SK-N-SH (cell line): ENCODE results near the gene C13orf46. TPM values are rescaled to one million over a fixed set of nuclear protein-coding genes. Genes with fewer than 3 reads are reported as not detected.

ENCODE experiments used
- CTCF ChIA-PET: fragments of 300-600, 350-600 bp; formaldehyde crosslinking; extraction: SDS; loops from one replicate; lab custom pipeline; 2021; lab: Yijun Ruan, JAX
- POLR2A ChIA-PET: fragments of 350-600 bp; sonication (Branson Sonifier 250); formaldehyde crosslinking; extraction: SDS; loops from one replicate; lab custom pipeline; 2020; ENCODE audit warnings: antibody characterized with exemption, inconsistent platforms; lab: Yijun Ruan, JAX
- DNase-seq: peaks from one replicate; pipeline ENCODE4 v3.0.0; 2012
- H2AFZ ChIP-seq: fragments of 200-600 bp; sonication (generic); 2 replicates; pipeline ENCODE4 v1.8.1; 2016; ENCODE audit warnings: antibody characterized with exemption, mild to moderate bottlenecking, low read depth
- H3F3A ChIP-seq: fragments of 200-600 bp; sonication (generic); replicated peaks from 2 replicates; pipeline ENCODE3; 2016; ENCODE audit warnings: antibody characterized with exemption, mild to moderate bottlenecking; ENCODE audit not compliant: insufficient read depth
- H3K27ac ChIP-seq, 2 experiments: fragments of 200-500 bp in 1 of 2; fragments of 200-600 bp in 1 of 2; sonication (Bioruptor generic) in 1 of 2; sonication (generic), shearing (Covaris generic) in 1 of 2; 2 replicates each; pipeline versions ENCODE4 v1.5.1 to v1.6.1; 2014 to 2016; ENCODE audit warnings: low read depth in 2 of 2, inconsistent platforms in 1 of 2, low read length in 1 of 2, mild to moderate bottlenecking in 1 of 2, mixed read lengths in 1 of 2
- H3K27me3 ChIP-seq: fragments of 200-600 bp; sonication (generic), shearing (Covaris generic); 2 replicates; pipeline ENCODE4 v1.6.1; 2016; ENCODE audit warnings: mixed run types; ENCODE audit not compliant: insufficient read depth
- H3K36me3 ChIP-seq, 2 experiments: fragments of 200-500 bp in 1 of 2; fragments of 200-600 bp in 1 of 2; sonication (Bioruptor generic) in 1 of 2; sonication (generic) in 1 of 2; replicated peaks in 1 of 2; 2 replicates each; pipeline versions ENCODE3 to v1.5.1; 2014 to 2016; ENCODE audit warnings: low read length in 1 of 2, mild to moderate bottlenecking in 1 of 2; ENCODE audit not compliant: insufficient read depth in 2 of 2, control insufficient read depth in 1 of 2
- H3K4me1 ChIP-seq, 2 experiments: fragments of 200-500 bp in 1 of 2; fragments of 200-600 bp in 1 of 2; sonication (Bioruptor generic) in 1 of 2; sonication (generic), shearing (Covaris generic) in 1 of 2; 2 replicates each; pipeline versions ENCODE4 v1.5.1 to v1.6.1; 2014 to 2016; ENCODE audit warnings: low read depth in 1 of 2, low read length in 1 of 2, mixed run types in 1 of 2; ENCODE audit not compliant: insufficient read depth in 2 of 2, control insufficient read depth in 1 of 2
- H3K4me2 ChIP-seq: fragments of 200-600 bp; sonication (generic), shearing (Covaris generic); 2 replicates; pipeline ENCODE4 v1.6.1; 2017; ENCODE audit warnings: mixed run types
- H3K4me3 ChIP-seq, 2 experiments: fragments of 200-500 bp in 1 of 2; fragments of 200-600 bp in 1 of 2; sonication (Bioruptor generic) in 1 of 2; sonication (generic), shearing (Covaris generic) in 1 of 2; 2 replicates each; pipeline versions ENCODE4 v1.5.1 to v1.8.1; 2014 to 2016; ENCODE audit warnings: low read depth in 2 of 2, inconsistent platforms in 1 of 2, low read length in 1 of 2, mild to moderate bottlenecking in 1 of 2, mixed read lengths in 1 of 2, moderate library complexity in 1 of 2
- H3K79me2 ChIP-seq: fragments of 200-600 bp; sonication (generic); 2 replicates; pipeline ENCODE4 v1.8.1; 2017; ENCODE audit warnings: mild to moderate bottlenecking; ENCODE audit not compliant: insufficient read depth
- H3K9ac ChIP-seq: fragments of 200-600 bp; sonication (generic); 2 replicates; pipeline ENCODE4 v1.6.1; 2017; ENCODE audit warnings: mixed run types
- H3K9me2 ChIP-seq: fragments of 200-600 bp; sonication (generic); 2 replicates; pipeline ENCODE4 v1.6.1; 2017; ENCODE audit warnings: mixed run types
- H3K9me3 ChIP-seq: fragments of 200-600 bp; sonication (generic); 2 replicates; pipeline ENCODE4 v1.6.1; 2017; ENCODE audit warnings: mixed run types, mild to moderate bottlenecking, moderate library complexity
- H4K20me1 ChIP-seq: fragments of 200-600 bp; sonication (generic); 2 replicates; pipeline ENCODE4 v1.6.1; 2017; ENCODE audit warnings: mild to moderate bottlenecking, mixed run types; ENCODE audit not compliant: insufficient read depth
- EZH2phosphoT487 ChIP-seq: fragments of 200-600 bp; sonication (generic); IDR thresholded peaks from 2 replicates; pipeline ENCODE4 v1.6.1; 2017; ENCODE audit warnings: low read depth, mixed run types, mild to moderate bottlenecking, antibody characterized with exemption, moderate library complexity, borderline replicate concordance
- FOXJ3 ChIP-seq: sonication (generic); formaldehyde crosslinking; IDR thresholded peaks from 2 replicates; pipeline ENCODE4 v1.5.1; 2020; ENCODE audit warnings: mild to moderate bottlenecking, missing genetic modification reagents
- GABPA ChIP-seq: IDR thresholded peaks from 2 replicates; pipeline ENCODE4 v1.4.0; 2012; ENCODE audit warnings: low read depth, mild to moderate bottlenecking
- JUND ChIP-seq: IDR thresholded peaks from 2 replicates; pipeline ENCODE4 v1.4.0; 2012
- POLR2AphosphoS5 ChIP-seq: IDR thresholded peaks from 2 replicates; pipeline ENCODE4 v1.6.1; 2012; ENCODE audit warnings: low read depth, low read length
- RXRA ChIP-seq: IDR thresholded peaks from 2 replicates; pipeline ENCODE4 v1.4.0; 2012; ENCODE audit warnings: low read depth, mild to moderate bottlenecking, borderline replicate concordance
- TCF12 ChIP-seq: IDR thresholded peaks from 2 replicates; pipeline ENCODE4 v1.4.0; 2012
- TEAD4 ChIP-seq: IDR thresholded peaks from 2 replicates; pipeline ENCODE4 v1.4.0; 2012; ENCODE audit warnings: mild to moderate bottlenecking, borderline replicate concordance; ENCODE audit not compliant: insufficient read depth
- YY1 ChIP-seq: IDR thresholded peaks from 2 replicates; pipeline ENCODE4 v1.4.0; 2012; ENCODE audit warnings: low read depth, mild to moderate bottlenecking
- WGBS: methylation state at CpG from one replicate; pipeline ENCODE4 v1.1.6; 2017; ENCODE audit warnings: low lambda C conversion rate; 5-methylcytosine and 5-hydroxymethylcytosine counted together
- polyA plus RNA-seq, 3 experiments: library from polyadenylated mRNA; depleted of rRNA; stranded (reverse); fragments of >200 nt; gene quantifications; 2 replicates each; pipeline ENCODE4 v1.2.3, GENCODE V29; 2012
- TF ChIP-seq, protein P1 (sequence below): IDR thresholded peaks from 2 replicates; pipeline ENCODE4 v1.6.1; 2012; ENCODE audit warnings: mild to moderate bottlenecking, low read depth, low read length, moderate library complexity
- TF ChIP-seq, protein P2 (sequence below): IDR thresholded peaks from 2 replicates; pipeline ENCODE4 v1.4.0; 2012; ENCODE audit warnings: low read depth, borderline replicate concordance
- TF ChIP-seq, protein P3 (sequence below): fragments of 150-350 bp; IDR thresholded peaks from 2 replicates; pipeline ENCODE4 v1.6.1; 2016; ENCODE audit warnings: mild to moderate bottlenecking, low read depth, low read length
- TF ChIP-seq, protein P4 (sequence below): IDR thresholded peaks from 2 replicates; pipeline ENCODE4; 2012
- TF ChIP-seq, protein P5 (sequence below): fragments of 150-350 bp; IDR thresholded peaks from 2 replicates; pipeline ENCODE4 v1.6.1; 2017; ENCODE audit warnings: antibody characterized with exemption, low read length, low read depth, borderline replicate concordance
- TF ChIP-seq, protein P6 (sequence below): fragments of 200-600 bp; sonication (generic); IDR thresholded peaks from 2 replicates; pipeline ENCODE4 v1.6.1; 2017; ENCODE audit warnings: antibody characterized with exemption, mild to moderate bottlenecking, moderate library complexity

Gene C13orf46
- polyA plus RNA-seq, 1 of the 3 experiments (the other 2 are of a cell fraction) = 1.7 TPM

DNA sequence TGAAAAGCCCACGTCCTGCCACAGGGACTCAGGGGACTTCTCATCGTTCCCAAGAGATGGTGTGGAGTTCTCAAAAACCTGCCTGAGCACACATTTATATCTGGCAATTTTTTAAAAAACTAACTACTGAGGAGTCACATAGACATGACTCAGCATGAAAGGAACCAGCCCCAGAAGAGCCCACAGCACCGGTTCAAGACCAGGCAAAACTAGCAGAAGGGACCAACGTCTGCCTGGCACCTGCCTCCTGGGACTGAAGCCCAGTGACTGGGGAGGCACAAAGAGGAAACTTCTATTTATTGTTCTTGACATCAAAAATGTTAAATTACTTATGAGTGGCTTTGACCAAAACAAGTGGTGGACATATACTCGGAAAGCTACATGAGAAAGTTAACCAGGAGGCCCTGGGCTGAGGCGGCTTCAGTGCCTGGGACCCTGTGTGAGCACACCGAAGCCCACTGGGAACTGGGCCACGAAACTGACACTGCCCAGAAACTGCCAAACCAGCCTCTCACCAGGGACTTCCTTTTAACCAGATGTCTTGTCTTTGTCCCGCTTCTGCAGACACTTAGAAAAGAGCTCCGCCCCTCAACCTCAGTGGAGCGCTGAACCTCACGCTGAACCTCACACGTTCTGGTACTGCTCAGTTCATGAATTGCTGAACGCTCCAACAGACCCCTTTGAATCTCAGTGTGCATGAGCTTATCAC is 25.7 kb downstream of the C13orf46 start:
- Histone ChIP-seq H3K27me3 (no peaks in the 10 kb centered on the region), H3K4me3 (no peak overlapping the region), H3F3A (no peaks in the 10 kb centered on the region), H3K27ac (no peak overlapping the region), H4K20me1 (no peaks in the 10 kb centered on the region), H3K9ac (no peak overlapping the region), H2AFZ (no peak overlapping the region), H3K4me2 (no peak overlapping the region), H3K4me1 (peaks cover 0 to 6% of the 10 kb centered on the region in 2 experiments; a peak in 1 of 4 replicates), H3K79me2 (no peaks in the 10 kb centered on the region), H3K9me3 (no peaks in the 10 kb centered on the region), H3K9me2 (no peaks in the 10 kb centered on the region), H3K36me3 (no peaks in the 10 kb centered on the region)
- no peak for DNase-seq
- TF ChIP-seq, protein P1, sequence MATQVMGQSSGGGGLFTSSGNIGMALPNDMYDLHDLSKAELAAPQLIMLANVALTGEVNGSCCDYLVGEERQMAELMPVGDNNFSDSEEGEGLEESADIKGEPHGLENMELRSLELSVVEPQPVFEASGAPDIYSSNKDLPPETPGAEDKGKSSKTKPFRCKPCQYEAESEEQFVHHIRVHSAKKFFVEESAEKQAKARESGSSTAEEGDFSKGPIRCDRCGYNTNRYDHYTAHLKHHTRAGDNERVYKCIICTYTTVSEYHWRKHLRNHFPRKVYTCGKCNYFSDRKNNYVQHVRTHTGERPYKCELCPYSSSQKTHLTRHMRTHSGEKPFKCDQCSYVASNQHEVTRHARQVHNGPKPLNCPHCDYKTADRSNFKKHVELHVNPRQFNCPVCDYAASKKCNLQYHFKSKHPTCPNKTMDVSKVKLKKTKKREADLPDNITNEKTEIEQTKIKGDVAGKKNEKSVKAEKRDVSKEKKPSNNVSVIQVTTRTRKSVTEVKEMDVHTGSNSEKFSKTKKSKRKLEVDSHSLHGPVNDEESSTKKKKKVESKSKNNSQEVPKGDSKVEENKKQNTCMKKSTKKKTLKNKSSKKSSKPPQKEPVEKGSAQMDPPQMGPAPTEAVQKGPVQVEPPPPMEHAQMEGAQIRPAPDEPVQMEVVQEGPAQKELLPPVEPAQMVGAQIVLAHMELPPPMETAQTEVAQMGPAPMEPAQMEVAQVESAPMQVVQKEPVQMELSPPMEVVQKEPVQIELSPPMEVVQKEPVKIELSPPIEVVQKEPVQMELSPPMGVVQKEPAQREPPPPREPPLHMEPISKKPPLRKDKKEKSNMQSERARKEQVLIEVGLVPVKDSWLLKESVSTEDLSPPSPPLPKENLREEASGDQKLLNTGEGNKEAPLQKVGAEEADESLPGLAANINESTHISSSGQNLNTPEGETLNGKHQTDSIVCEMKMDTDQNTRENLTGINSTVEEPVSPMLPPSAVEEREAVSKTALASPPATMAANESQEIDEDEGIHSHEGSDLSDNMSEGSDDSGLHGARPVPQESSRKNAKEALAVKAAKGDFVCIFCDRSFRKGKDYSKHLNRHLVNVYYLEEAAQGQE = no peak
- TF ChIP-seq TCF12 (no peak), YY1 (no peak), POLR2AphosphoS5 (no peak), FOXJ3 (no peak), EZH2phosphoT487 (no peak), GABPA (no peak), TEAD4 (no peak)
- TF ChIP-seq, protein P2, sequence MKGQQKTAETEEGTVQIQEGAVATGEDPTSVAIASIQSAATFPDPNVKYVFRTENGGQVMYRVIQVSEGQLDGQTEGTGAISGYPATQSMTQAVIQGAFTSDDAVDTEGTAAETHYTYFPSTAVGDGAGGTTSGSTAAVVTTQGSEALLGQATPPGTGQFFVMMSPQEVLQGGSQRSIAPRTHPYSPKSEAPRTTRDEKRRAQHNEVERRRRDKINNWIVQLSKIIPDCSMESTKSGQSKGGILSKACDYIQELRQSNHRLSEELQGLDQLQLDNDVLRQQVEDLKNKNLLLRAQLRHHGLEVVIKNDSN = no peak
- WGBS = 92% methylated on average over 13 of the region's 14 CpGs
- ChIA-PET POLR2A (no interaction called here), CTCF (interaction anchor here (0.7 to 0.8 kb wide), 3 partner anchors 131 to 223 kb away, joined by 3 to 4 read pairs (median 3); no protein-coding TSS in a partner anchor)

DNA sequence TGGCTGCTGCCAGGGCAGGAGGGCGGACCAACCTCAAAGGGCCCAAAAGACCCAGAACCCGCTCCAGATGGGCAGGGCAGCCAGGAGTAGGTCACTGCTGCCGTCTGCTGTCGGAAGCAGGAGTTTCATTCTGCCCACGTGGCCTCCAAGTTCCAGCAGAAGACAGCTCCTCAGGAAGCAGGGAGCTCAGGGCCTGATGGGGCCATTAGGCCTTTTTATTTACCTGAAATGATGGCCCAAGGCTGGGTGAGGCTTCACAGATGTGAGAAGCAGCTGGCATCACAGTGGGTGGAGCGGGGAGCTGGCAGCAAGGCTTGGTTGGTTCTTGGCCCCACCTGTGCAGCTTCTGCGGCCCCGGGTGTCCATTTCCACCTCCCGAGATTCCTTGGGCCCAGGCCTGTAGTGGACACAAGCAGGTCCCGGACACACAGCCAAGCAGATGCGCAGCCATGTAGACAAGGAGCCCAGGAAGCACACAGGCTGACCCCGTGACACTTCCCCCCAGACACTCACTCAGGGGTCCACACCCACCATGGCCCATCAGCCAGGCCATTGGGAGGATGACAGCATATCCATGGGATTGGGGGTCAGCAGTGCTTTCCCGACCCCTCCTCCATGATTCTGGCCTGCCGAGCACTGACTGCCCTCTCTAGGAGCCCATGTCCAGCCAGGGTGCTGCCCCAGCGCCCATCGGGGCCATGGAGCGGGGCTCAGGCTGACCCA is 26.4 kb downstream of the C13orf46 start:
- Histone ChIP-seq H4K20me1 (no peaks in the 10 kb centered on the region), H3K4me2 (no peak overlapping the region), H3K4me3 (no peak overlapping the region), H3F3A (no peaks in the 10 kb centered on the region), H3K27me3 (no peaks in the 10 kb centered on the region), H3K79me2 (no peaks in the 10 kb centered on the region), H3K9ac (no peak overlapping the region), H3K27ac (no peak overlapping the region), H3K36me3 (no peaks in the 10 kb centered on the region), H3K9me3 (no peaks in the 10 kb centered on the region), H3K9me2 (no peaks in the 10 kb centered on the region), H2AFZ (no peak overlapping the region), H3K4me1 (peaks cover 0 to 6% of the 10 kb centered on the region in 2 experiments; a peak in 1 of 4 replicates)
- no peak for DNase-seq
- POLR2A ChIA-PET = no interaction called here
- CTCF ChIA-PET = interaction anchor here (0.6 to 1.5 kb wide), 8 partner anchors 12 to 456 kb away, joined by 3 to 4 read pairs (median 3); no protein-coding TSS in a partner anchor
- WGBS = 71% methylated on average over 1 of the region's 17 CpGs
- TF ChIP-seq, protein P3, sequence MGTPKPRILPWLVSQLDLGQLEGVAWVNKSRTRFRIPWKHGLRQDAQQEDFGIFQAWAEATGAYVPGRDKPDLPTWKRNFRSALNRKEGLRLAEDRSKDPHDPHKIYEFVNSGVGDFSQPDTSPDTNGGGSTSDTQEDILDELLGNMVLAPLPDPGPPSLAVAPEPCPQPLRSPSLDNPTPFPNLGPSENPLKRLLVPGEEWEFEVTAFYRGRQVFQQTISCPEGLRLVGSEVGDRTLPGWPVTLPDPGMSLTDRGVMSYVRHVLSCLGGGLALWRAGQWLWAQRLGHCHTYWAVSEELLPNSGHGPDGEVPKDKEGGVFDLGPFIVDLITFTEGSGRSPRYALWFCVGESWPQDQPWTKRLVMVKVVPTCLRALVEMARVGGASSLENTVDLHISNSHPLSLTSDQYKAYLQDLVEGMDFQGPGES = no peak
- TF ChIP-seq, protein P4, sequence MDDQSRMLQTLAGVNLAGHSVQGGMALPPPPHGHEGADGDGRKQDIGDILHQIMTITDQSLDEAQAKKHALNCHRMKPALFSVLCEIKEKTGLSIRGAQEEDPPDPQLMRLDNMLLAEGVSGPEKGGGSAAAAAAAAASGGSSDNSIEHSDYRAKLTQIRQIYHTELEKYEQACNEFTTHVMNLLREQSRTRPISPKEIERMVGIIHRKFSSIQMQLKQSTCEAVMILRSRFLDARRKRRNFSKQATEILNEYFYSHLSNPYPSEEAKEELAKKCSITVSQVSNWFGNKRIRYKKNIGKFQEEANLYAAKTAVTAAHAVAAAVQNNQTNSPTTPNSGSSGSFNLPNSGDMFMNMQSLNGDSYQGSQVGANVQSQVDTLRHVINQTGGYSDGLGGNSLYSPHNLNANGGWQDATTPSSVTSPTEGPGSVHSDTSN = no peak
- TF ChIP-seq RXRA (no peak), TEAD4 (no peak), EZH2phosphoT487 (no peak), JUND (no peak)
- TF ChIP-seq, protein P5, sequence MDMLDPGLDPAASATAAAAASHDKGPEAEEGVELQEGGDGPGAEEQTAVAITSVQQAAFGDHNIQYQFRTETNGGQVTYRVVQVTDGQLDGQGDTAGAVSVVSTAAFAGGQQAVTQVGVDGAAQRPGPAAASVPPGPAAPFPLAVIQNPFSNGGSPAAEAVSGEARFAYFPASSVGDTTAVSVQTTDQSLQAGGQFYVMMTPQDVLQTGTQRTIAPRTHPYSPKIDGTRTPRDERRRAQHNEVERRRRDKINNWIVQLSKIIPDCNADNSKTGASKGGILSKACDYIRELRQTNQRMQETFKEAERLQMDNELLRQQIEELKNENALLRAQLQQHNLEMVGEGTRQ = no peak
- TF ChIP-seq, protein P6, sequence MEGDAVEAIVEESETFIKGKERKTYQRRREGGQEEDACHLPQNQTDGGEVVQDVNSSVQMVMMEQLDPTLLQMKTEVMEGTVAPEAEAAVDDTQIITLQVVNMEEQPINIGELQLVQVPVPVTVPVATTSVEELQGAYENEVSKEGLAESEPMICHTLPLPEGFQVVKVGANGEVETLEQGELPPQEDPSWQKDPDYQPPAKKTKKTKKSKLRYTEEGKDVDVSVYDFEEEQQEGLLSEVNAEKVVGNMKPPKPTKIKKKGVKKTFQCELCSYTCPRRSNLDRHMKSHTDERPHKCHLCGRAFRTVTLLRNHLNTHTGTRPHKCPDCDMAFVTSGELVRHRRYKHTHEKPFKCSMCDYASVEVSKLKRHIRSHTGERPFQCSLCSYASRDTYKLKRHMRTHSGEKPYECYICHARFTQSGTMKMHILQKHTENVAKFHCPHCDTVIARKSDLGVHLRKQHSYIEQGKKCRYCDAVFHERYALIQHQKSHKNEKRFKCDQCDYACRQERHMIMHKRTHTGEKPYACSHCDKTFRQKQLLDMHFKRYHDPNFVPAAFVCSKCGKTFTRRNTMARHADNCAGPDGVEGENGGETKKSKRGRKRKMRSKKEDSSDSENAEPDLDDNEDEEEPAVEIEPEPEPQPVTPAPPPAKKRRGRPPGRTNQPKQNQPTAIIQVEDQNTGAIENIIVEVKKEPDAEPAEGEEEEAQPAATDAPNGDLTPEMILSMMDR = 0 out of 2 replicates have a peak, but pooled peaks have one; percentile 13
